WTC11 (cell line): Measurements from ENCODE around the gene STAC. TPM values are rescaled to one million over a fixed set of nuclear protein-coding genes. Genes with fewer than 3 reads are reported as not detected.

Experiments used
- ATAC-seq: fragments of 200-7000 bp; cut with Tn5 transposase; 2 replicates; pipeline ENCODE4 v1.10.0; 2021; ENCODE audit warnings: mild to moderate bottlenecking, moderate library complexity
- CTCF ChIA-PET: fragments of 300-600 bp; sonication (Branson Sonifier 250); formaldehyde crosslinking; loops from one replicate; lab custom pipeline; 2021; ENCODE audit warnings: antibody characterized with exemption; lab: Charles Lee
- POLR2A ChIA-PET: fragments of 350-600 bp; sonication (Branson Sonifier 250); formaldehyde crosslinking; loops from one replicate; lab custom pipeline; 2021; ENCODE audit warnings: antibody characterized with exemption; lab: Charles Lee
- DNase-seq: peaks from one replicate; pipeline ENCODE4 v3.0.0; 2021; ENCODE audit warnings: low spot score
- H3K27ac Mint-ChIP-seq: 2 replicates; pipeline ENCODE4 v1.8.0; 2021; ENCODE audit warnings: mixed read lengths
- H3K27me3 Mint-ChIP-seq: 2 replicates; pipeline ENCODE4 v1.8.0; 2021; ENCODE audit warnings: low read depth, mild to moderate bottlenecking, moderate library complexity, mixed read lengths
- H3K36me3 Mint-ChIP-seq: 2 replicates; pipeline ENCODE4 v1.8.0; 2021; ENCODE audit warnings: mixed read lengths
- H3K4me1 Mint-ChIP-seq: 2 replicates; pipeline ENCODE4 v1.8.0; 2022; ENCODE audit warnings: mixed read lengths
- H3K4me3 Mint-ChIP-seq: 2 replicates; pipeline ENCODE4 v1.8.0; 2021; ENCODE audit warnings: mild to moderate bottlenecking, moderate library complexity, mixed read lengths
- H3K9me3 Mint-ChIP-seq: 2 replicates; pipeline ENCODE4 v1.8.0; 2021; ENCODE audit warnings: mixed read lengths
- CREM ChIP-seq: sonication (generic); formaldehyde crosslinking; IDR thresholded peaks from 2 replicates; pipeline ENCODE4 v1.8.1; 2022; ENCODE audit warnings: mild to moderate bottlenecking, missing genetic modification reagents, moderate library complexity
- ETV6 ChIP-seq: sonication (generic); formaldehyde crosslinking; IDR thresholded peaks from 2 replicates; pipeline ENCODE4 v1.8.1; 2022; ENCODE audit warnings: mild to moderate bottlenecking, missing genetic modification reagents
- FOXP1 ChIP-seq: sonication (generic); formaldehyde crosslinking; IDR thresholded peaks from 2 replicates; pipeline ENCODE4 v1.8.0; 2022; ENCODE audit warnings: missing genetic modification reagents, mild to moderate bottlenecking, moderate library complexity, borderline replicate concordance
- GTF2I ChIP-seq: fragments of 250-450 bp; sonication (Bioruptor Pico); conservative IDR thresholded peaks from 2 replicates; pipeline ENCODE4 v1.4.0; 2021; ENCODE audit warnings: mild to moderate bottlenecking
- JUN ChIP-seq: sonication (generic); formaldehyde crosslinking; IDR thresholded peaks from 2 replicates; pipeline ENCODE4 v1.8.0; 2023; ENCODE audit warnings: mild to moderate bottlenecking, missing genetic modification reagents
- NFATC4 ChIP-seq: fragments of 250-450 bp; sonication (Bioruptor Pico); IDR thresholded peaks from 2 replicates; pipeline ENCODE4 v1.9.0; 2021; ENCODE audit warnings: mild to moderate bottlenecking
- OVOL2 ChIP-seq: fragments of 250-450 bp; sonication (Bioruptor Pico); IDR thresholded peaks from 2 replicates; pipeline ENCODE4 v1.9.0; 2021; ENCODE audit warnings: mild to moderate bottlenecking, borderline replicate concordance
- SP1 ChIP-seq: sonication (generic); formaldehyde crosslinking; conservative IDR thresholded peaks from 2 replicates; pipeline ENCODE4 v1.8.1; 2022; ENCODE audit warnings: missing genetic modification reagents
- TP53 ChIP-seq: sonication (generic); formaldehyde crosslinking; IDR thresholded peaks from 2 replicates; pipeline ENCODE4 v1.8.1; 2023; ENCODE audit warnings: mild to moderate bottlenecking, missing genetic modification reagents
- ZBTB21 ChIP-seq: sonication (generic); formaldehyde crosslinking; IDR thresholded peaks from 2 replicates; pipeline ENCODE4 v1.8.1; 2023; ENCODE audit warnings: mild to moderate bottlenecking, missing genetic modification reagents, borderline replicate concordance
- ZNF121 ChIP-seq: sonication (generic); formaldehyde crosslinking; IDR thresholded peaks from 2 replicates; pipeline ENCODE4 v1.8.0; 2023; ENCODE audit warnings: missing genetic modification reagents
- ZNF138 ChIP-seq: sonication (generic); formaldehyde crosslinking; conservative IDR thresholded peaks from 2 replicates; pipeline ENCODE4 v1.8.1; 2022; ENCODE audit warnings: mild to moderate bottlenecking, moderate library complexity, missing genetic modification reagents
- ZNF232 ChIP-seq: sonication (generic); formaldehyde crosslinking; IDR thresholded peaks from 2 replicates; pipeline ENCODE4 v1.8.0; 2022; ENCODE audit warnings: mild to moderate bottlenecking, missing genetic modification reagents
- ZNF317 ChIP-seq: sonication (generic); formaldehyde crosslinking; IDR thresholded peaks from 2 replicates; pipeline ENCODE4 v1.8.1; 2023; ENCODE audit warnings: low read depth, mild to moderate bottlenecking, moderate library complexity, missing genetic modification reagents, borderline replicate concordance
- ZNF423 ChIP-seq: fragments of 250-450 bp; sonication (Bioruptor Pico); IDR thresholded peaks from 2 replicates; pipeline ENCODE4 v2.1.2; 2022; ENCODE audit warnings: mild to moderate bottlenecking, moderate library complexity
- total RNA-seq: library from RNA; stranded (reverse); gene quantifications from 3 replicates; pipeline ENCODE4 v1.2.3, GENCODE V29; 2021
- TF ChIP-seq, protein P1 (sequence below): fragments of 200-600 bp; IDR thresholded peaks from 2 replicates; pipeline ENCODE4 v1.8.0; 2022; ENCODE audit warnings: antibody characterized with exemption
- TF ChIP-seq, protein P2 (sequence below): sonication (generic); formaldehyde crosslinking; IDR thresholded peaks from 2 replicates; pipeline ENCODE4 v1.8.0; 2023; ENCODE audit warnings: missing genetic modification reagents

The STAC gene
- total RNA-seq, 1 experiment from 2014 or later = 5.6 TPM

DNA sequence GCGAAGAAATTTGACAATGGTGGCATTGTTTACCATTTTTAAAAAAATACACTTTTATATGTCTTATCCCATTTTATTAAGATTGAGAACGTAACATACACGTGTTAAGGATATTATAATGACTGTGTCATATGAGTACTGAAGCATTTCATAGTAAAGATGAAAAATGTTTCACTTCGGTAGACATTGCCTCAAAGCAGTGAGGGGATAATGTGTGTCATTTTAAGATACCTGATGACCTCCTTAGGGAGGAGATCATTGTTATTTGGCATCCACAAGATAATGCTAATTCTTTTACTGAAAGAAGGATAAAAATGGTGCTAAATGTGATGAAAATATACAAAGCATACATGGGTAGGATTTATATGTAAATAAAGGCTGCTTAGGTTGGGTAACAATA lies 107.3 kb downstream of the STAC start (continued):
- no peak for TF ChIP-seq TP53 (CRISPR knock-in tag)
- no peak for TF ChIP-seq JUN (CRISPR knock-in tag)

DNA sequence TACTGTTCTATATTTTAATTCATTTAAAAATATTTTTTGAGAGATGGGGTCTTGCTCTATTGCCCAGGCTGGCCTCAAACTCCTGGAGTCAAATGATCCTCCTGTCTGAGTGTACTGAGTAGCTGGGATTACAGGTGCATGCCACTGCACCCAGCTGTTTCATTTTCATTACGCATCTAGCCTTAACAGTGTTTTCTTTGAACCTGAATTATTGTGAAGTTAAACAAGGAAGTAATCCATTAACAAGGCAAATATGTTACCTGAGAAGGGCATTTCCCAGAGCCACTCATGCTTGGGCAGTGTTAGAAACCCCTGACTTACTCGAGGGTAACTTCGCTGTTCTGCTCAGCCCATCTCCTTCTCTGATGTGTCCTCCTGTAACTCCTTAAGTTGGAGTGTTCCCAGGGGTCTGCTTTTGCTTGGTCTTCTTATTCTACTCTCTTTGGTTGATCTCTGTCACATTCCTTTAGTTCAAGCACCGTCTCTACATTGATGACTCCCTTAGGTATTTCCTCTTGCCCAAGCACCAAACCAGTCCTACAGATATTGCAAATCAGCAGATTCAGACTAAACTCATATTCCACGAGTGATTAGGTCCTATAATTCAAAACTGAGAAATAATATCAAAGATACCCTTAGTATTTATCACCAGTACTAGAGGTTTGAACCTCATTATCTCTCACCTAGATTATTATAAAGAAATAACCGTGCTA lies 107.9 kb downstream of the STAC start:
- no peaks in the 10 kb centered on the region for H3K27me3 Mint-ChIP-seq
- CTCF ChIA-PET = no interaction called here
- POLR2A ChIA-PET = no interaction called here
- peaks cover 40% of the 10 kb centered on the region for H3K4me1 Mint-ChIP-seq
- H3K36me3 Mint-ChIP-seq = peaks cover 10% of the 10 kb centered on the region; the same call in 1 of the 2 replicates
- no peak overlapping the region for H3K4me3 Mint-ChIP-seq
- no peak for DNase-seq
- no peak for TF ChIP-seq SP1 (CRISPR knock-in tag)
- TF ChIP-seq ZNF121 = peak; percentile 61
- TF ChIP-seq, all 79 proteins: peak for 1
- ATAC-seq = peak; percentile 32; the same call in 1 of the 2 replicates
- H3K27ac Mint-ChIP-seq = 0 out of 2 replicates have a peak overlapping the region, but pooled peaks have one; percentile 5
- no peaks in the 10 kb centered on the region; the same call in 1 of the 2 replicates for H3K9me3 Mint-ChIP-seq

DNA sequence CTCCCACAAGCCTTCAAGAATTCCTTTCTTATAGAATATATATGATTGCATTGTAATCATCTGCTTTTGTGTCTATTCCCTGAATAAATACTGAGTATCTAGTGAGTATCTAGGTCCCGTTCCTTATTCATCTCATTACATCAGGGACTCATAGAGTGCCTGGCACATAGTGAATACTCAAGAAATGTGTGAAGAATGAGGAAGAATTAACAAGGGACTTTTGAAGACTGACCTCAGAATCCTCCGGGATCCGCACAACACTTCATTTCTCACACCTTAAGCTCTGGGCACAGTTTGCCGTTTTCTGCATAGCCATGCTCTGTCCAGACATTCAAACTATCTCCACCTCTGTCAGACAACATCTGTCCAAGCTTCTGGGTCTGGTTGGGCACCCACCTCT lies 108.8 kb downstream of the STAC start:
- H3K9me3 Mint-ChIP-seq = no peaks in the 10 kb centered on the region; the same call in 1 of the 2 replicates
- POLR2A ChIA-PET = no interaction called here
- H3K4me3 Mint-ChIP-seq = no peak overlapping the region
- H3K27me3 Mint-ChIP-seq = no peaks in the 10 kb centered on the region
- TF ChIP-seq GTF2I (CRISPR knock-in tag) = no peak
- TF ChIP-seq, protein P1, sequence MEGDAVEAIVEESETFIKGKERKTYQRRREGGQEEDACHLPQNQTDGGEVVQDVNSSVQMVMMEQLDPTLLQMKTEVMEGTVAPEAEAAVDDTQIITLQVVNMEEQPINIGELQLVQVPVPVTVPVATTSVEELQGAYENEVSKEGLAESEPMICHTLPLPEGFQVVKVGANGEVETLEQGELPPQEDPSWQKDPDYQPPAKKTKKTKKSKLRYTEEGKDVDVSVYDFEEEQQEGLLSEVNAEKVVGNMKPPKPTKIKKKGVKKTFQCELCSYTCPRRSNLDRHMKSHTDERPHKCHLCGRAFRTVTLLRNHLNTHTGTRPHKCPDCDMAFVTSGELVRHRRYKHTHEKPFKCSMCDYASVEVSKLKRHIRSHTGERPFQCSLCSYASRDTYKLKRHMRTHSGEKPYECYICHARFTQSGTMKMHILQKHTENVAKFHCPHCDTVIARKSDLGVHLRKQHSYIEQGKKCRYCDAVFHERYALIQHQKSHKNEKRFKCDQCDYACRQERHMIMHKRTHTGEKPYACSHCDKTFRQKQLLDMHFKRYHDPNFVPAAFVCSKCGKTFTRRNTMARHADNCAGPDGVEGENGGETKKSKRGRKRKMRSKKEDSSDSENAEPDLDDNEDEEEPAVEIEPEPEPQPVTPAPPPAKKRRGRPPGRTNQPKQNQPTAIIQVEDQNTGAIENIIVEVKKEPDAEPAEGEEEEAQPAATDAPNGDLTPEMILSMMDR = no peak
- TF ChIP-seq ZNF138 (CRISPR knock-in tag) = no peak
- no peak for TF ChIP-seq ZNF317
- H3K36me3 Mint-ChIP-seq = peaks cover 10% of the 10 kb centered on the region; the same call in 1 of the 2 replicates
- CTCF ChIA-PET = no interaction called here
- H3K4me1 Mint-ChIP-seq = peaks cover 40% of the 10 kb centered on the region
- H3K27ac Mint-ChIP-seq = no peak overlapping the region
- no peak for ATAC-seq
- DNase-seq = no peak

DNA sequence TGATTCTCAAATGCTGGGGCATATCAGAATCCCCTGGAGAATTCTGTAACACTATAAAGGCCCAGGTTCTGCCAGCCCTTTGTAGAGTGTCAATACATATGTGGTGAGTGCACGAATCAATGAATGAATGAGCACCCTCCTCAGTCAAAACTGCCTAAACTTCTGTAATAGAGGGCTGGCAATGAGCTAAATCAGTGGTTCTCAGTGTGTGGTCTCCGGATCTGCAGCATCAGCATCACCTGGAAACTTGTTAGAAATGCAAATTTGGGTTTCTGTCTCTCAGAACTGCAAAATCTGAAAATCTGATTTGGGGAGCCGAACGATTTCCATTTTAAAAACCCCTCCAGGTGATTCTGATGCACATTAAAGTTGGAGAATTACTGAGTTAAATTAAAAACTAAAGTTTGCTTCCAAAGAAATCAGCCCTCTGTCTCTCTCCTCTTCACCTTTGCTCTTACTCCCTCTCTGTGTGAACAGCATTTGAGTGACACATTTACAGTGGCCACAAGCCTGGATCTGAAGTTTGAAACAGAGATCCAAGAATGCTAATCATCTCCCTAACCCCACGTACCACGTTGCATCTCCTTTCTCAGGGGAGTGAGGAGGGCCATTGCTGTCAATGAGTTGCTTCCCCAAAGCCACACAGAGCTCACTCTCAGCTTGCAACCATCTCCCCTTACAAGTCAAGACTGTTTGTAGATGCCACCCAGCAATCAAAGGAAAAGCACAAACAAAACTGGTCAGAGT lies 109.5 kb downstream of the STAC start:
- H3K4me3 Mint-ChIP-seq = no peak overlapping the region; the same call in 1 of the 2 replicates
- H3K9me3 Mint-ChIP-seq = no peaks in the 10 kb centered on the region; the same call in 1 of the 2 replicates
- no peak for DNase-seq
- ATAC-seq = no peak
- H3K36me3 Mint-ChIP-seq = peaks cover 10% of the 10 kb centered on the region; the same call in 1 of the 2 replicates
- ChIA-PET CTCF (no interaction called here), POLR2A (no interaction called here)
- TF ChIP-seq ETV6 (CRISPR knock-in tag) (no peak), ZNF232 (CRISPR knock-in tag) (no peak), ZBTB21 (CRISPR knock-in tag) (no peak), OVOL2 (CRISPR knock-in tag) (no peak), FOXP1 (CRISPR knock-in tag) (no peak)
- TF ChIP-seq, protein P2, sequence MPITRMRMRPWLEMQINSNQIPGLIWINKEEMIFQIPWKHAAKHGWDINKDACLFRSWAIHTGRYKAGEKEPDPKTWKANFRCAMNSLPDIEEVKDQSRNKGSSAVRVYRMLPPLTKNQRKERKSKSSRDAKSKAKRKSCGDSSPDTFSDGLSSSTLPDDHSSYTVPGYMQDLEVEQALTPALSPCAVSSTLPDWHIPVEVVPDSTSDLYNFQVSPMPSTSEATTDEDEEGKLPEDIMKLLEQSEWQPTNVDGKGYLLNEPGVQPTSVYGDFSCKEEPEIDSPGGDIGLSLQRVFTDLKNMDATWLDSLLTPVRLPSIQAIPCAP = no peak
- H3K27me3 Mint-ChIP-seq = no peaks in the 10 kb centered on the region
- peaks cover 40% of the 10 kb centered on the region for H3K4me1 Mint-ChIP-seq
- H3K27ac Mint-ChIP-seq = peak overlapping the region; percentile 75; the same call in 1 of the 2 replicates

DNA sequence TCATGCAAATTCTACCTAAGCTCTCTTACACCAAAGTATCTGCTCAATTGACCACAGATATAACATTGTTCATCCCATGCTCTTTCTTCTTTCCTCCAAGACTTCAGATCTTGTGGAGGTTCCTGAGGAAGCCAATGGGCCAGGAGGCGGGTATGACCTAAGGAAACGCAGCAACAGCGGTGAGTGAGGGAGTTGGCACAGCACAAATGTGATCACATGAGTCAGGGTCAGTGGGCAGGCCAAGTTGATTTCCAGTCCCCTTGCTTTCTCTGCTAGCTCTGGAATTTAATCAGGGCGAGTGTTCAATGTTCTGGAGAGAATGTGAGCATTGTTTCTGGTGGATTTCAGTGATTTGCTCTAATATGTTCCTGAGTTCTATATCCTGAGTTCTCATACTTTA lies 112.7 kb downstream of the STAC start:
- POLR2A ChIA-PET = no interaction called here
- no peaks in the 10 kb centered on the region for H3K27me3 Mint-ChIP-seq
- no peak for DNase-seq
- TF ChIP-seq NFATC4 (CRISPR knock-in tag) (no peak), ZNF423 (no peak), ZBTB21 (CRISPR knock-in tag) (no peak), ZNF121 (no peak), CREM (CRISPR knock-in tag) (no peak)
- TF ChIP-seq, all 79 proteins: peak for 0
- Mint-ChIP-seq H3K9me3 (no peaks in the 10 kb centered on the region), H3K4me3 (no peak overlapping the region), H3K27ac (no peak overlapping the region), H3K36me3 (no peaks in the 10 kb centered on the region), H3K4me1 (peaks cover 34% of the 10 kb centered on the region)
- no peak for ATAC-seq
- CTCF ChIA-PET = interaction anchor here (0.7 kb wide), 1 partner anchor 207 kb away, joined by 3 read pairs; no protein-coding TSS in a partner anchor
